Measurements from ENCODE around the gene DRD1.

GRCh38 chr5:175478384-175479124, 34.6 kb upstream of the DRD1 start, which contains the start of gene SFXN1:
- TF ChIP-seq EZH2phosphoT487 (conservative IDR thresholded peaks at IDR 0.05; ENCODE audit: low read length) (no peak), CTCF (IDR thresholded peaks at IDR 0.05; ENCODE audit: insufficient read depth, low read length, poor library complexity, severe bottlenecking) (no peak)
